ENCODE measurements around the gene SPATS2. TPM values are rescaled to one million over a fixed set of nuclear protein-coding genes. Genes with fewer than 3 reads are reported as not detected.

SPATS2 gene
- total RNA-seq, 1 experiment from 2014 or later: 43.1 TPM

DNA sequence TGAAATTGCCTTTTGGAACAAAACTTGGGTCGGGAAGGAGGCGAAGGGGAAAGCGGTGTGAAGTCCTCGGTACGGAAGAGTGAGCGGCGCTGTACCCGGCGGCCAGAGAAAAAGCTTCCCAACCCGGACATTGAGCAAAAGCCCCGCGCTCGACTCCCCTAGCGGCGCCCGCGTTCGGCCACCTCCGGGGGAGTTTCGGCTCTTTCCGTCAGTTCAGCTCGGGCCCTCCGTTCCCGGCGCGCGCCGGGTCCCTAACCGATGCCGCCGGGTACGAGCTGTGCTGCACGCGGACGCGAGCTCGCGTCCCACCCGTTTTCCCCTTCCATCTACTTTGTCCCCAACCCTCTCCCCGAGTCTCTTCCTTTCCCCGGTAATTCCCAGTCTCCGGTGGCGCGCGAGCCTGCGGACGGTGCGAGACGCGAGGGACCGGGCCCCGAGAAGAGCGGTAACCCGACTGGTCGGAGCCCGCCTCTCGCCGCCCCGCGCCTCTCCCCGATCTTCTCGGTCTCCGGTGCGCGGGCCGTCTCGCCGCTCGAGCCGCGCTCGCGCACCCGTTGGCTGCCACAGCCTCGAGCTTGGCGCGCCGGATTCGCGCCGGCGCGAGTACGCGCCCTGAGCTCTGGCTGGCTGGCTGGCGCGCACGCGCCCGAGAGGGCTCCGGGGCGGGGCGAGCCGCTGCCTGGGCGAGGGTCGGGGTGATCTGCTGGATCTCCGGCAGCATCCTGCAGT is 446 bp upstream of the SPATS2 start:
- Histone ChIP-seq H3K4me1 (peaks cover 17% of the 10 kb centered on the region), H3K9me3 (no peaks in the 10 kb centered on the region), H3K4me3 (ENCODE audit: low read depth, low read length) (peak overlapping the region; percentile 88), H3K27me3 (replicated peaks; ENCODE audit: control insufficient read depth, insufficient read depth, low read length) (no peaks in the 10 kb centered on the region), H3K36me3 (ENCODE audit: control insufficient read depth, insufficient read depth, low read length) (no peaks in the 10 kb centered on the region)
- H3K27ac Mint-ChIP-seq (ENCODE audit: unreplicated experiment): peak overlapping the region; percentile 38
- TSS peak; percentile 88 for BruUV-seq (replicated peaks)
- no peaks in the 10 kb centered on the region for H3K9me3 Mint-ChIP-seq (ENCODE audit: unreplicated experiment)
- peaks cover 19% of the 10 kb centered on the region for H3K36me3 Mint-ChIP-seq (ENCODE audit: insufficient read depth, unreplicated experiment)
- peak overlapping the region; percentile 75 for H3K4me3 Mint-ChIP-seq (ENCODE audit: unreplicated experiment)
- TF ChIP-seq, protein P1, sequence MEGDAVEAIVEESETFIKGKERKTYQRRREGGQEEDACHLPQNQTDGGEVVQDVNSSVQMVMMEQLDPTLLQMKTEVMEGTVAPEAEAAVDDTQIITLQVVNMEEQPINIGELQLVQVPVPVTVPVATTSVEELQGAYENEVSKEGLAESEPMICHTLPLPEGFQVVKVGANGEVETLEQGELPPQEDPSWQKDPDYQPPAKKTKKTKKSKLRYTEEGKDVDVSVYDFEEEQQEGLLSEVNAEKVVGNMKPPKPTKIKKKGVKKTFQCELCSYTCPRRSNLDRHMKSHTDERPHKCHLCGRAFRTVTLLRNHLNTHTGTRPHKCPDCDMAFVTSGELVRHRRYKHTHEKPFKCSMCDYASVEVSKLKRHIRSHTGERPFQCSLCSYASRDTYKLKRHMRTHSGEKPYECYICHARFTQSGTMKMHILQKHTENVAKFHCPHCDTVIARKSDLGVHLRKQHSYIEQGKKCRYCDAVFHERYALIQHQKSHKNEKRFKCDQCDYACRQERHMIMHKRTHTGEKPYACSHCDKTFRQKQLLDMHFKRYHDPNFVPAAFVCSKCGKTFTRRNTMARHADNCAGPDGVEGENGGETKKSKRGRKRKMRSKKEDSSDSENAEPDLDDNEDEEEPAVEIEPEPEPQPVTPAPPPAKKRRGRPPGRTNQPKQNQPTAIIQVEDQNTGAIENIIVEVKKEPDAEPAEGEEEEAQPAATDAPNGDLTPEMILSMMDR (IDR thresholded peaks at IDR 0.05; ENCODE audit: insufficient read depth in 1 of 2, low read depth in 1 of 2, low read length in 1 of 2, severe bottlenecking in 1 of 2, unreplicated experiment in 1 of 2): peak in 1 of 2 experiments; percentile 30
- intact Hi-C loops (cut with micrococcal nuclease; ENCODE audit: unreplicated experiment): loop anchor here (1.0 to 2.0 kb wide), 2 partner anchors 54 to 213 kb away; no protein-coding TSS in a partner anchor
- no peaks in the 10 kb centered on the region for H3K27me3 Mint-ChIP-seq (ENCODE audit: insufficient read depth, unreplicated experiment)
- CTCF ChIA-PET: interaction anchor here (0.5 to 2.4 kb wide), 28 partner anchors 8 to 614 kb away, joined by 3 to 46 read pairs (median 4); partner anchors contain the start of genes DNAJC22, PRPF40B, TMBIM6 and TROAP
- POLR2A ChIA-PET: interaction anchor here (0.5 to 2.3 kb wide), 40 partner anchors 9 to 1345 kb away, joined by 3 to 31 read pairs (median 5); partner anchors contain the start of genes C1QL4, DNAJC22, PRPF40B and PRPH
- no peaks in the 10 kb centered on the region for H3K4me1 Mint-ChIP-seq (ENCODE audit: low read depth, unreplicated experiment)
- peak; percentile 93 to 100 for DNase-seq

DNA sequence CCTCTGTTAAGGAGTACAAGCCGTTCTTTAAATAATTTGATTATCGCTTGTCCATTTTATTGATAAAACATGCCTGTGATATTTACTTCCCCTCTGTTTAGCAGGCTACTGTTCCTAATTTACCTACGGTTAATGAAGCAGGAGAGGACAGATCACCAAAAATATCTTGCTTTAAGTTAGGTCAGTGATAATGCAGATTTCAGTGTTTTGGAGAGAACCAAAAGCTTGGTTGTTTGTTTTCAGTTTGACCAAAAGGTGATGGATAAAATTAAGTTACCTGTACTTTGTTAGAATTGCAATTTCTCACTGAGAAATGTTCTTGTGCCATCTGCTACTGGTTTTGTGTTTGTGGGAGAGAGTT is 958 bp downstream of the SPATS2 start:
- H3K4me1 Mint-ChIP-seq (ENCODE audit: low read depth, unreplicated experiment): no peaks in the 10 kb centered on the region
- no peaks in the 10 kb centered on the region for H3K9me3 ChIP-seq
- peaks cover 2% of the 10 kb centered on the region for H3K36me3 ChIP-seq (ENCODE audit: control insufficient read depth, insufficient read depth, low read length)
- H3K36me3 Mint-ChIP-seq (ENCODE audit: insufficient read depth, unreplicated experiment): peaks cover 24% of the 10 kb centered on the region
- peak overlapping the region; percentile 88 for H3K4me3 ChIP-seq (ENCODE audit: low read depth, low read length)
- ChIA-PET CTCF (interaction anchor here (0.8 to 2.4 kb wide), 5 partner anchors 20 to 212 kb away, joined by 3 to 33 read pairs (median 9); partner anchors contain the start of gene TROAP), POLR2A (interaction anchor here (0.6 to 2.3 kb wide), 3 partner anchors 20 to 53 kb away, joined by 3 to 24 read pairs (median 20); partner anchors contain the start of gene DNAJC22)
- TF ChIP-seq, protein P1 (IDR thresholded peaks at IDR 0.05; ENCODE audit: insufficient read depth in 1 of 2, low read depth in 1 of 2, low read length in 1 of 2, severe bottlenecking in 1 of 2, unreplicated experiment in 1 of 2): no peak
- H3K4me1 ChIP-seq: peaks cover 17% of the 10 kb centered on the region
- H3K27me3 ChIP-seq (replicated peaks; ENCODE audit: control insufficient read depth, insufficient read depth, low read length): no peaks in the 10 kb centered on the region
- H3K27me3 Mint-ChIP-seq (ENCODE audit: insufficient read depth, unreplicated experiment): no peaks in the 10 kb centered on the region
- BruUV-seq (replicated peaks): TSS peak; percentile 44
- H3K4me3 Mint-ChIP-seq (ENCODE audit: unreplicated experiment): peak overlapping the region; percentile 75
- peak overlapping the region; percentile 38 for H3K27ac Mint-ChIP-seq (ENCODE audit: unreplicated experiment)
- DNase-seq: no peak
- intact Hi-C loops (cut with micrococcal nuclease; ENCODE audit: unreplicated experiment): no loop called here
- H3K9me3 Mint-ChIP-seq (ENCODE audit: unreplicated experiment): no peaks in the 10 kb centered on the region

DNA sequence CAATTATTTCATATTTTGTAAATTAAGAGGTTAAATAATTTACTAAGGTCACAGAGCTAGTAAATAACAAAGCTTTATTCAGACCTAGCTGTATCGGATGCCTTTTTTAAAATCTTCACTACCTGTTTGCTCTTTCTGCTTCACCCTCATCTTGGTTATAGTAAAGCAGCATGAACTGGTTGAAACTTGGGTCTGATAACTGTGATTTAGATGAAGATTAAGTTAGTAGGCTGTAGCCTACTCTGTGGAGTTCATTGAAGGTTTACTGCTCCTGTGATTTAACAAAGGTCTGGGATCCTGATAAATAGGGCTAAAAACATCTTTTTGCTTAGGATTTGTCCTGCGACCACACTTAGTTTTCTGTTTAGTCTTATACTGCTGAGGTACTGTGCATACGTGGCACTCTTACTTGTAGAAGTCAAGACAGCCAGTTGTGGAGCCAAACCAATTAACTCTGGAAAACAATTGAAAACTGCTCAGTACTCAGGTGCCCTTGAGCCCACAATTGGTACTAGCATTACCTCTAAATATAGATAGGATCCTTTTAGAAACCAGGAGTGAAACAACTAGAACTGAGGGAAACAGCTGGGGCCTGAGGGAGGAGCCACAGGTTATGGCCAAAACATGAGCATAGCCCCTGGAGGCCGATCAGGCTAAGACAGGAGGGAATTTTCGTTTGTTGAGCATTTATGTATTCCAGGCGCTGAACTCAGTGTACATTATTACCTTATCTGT is 2.3 kb downstream of the SPATS2 start:
- H3K4me1 ChIP-seq: peaks cover 17% of the 10 kb centered on the region
- no TSS peak for BruUV-seq (replicated peaks)
- H3K9me3 ChIP-seq: no peaks in the 10 kb centered on the region
- TF ChIP-seq, protein P1 (IDR thresholded peaks at IDR 0.05; ENCODE audit: insufficient read depth in 1 of 2, low read depth in 1 of 2, low read length in 1 of 2, severe bottlenecking in 1 of 2, unreplicated experiment in 1 of 2): peak; percentile 44
- POLR2A ChIA-PET: interaction anchor here (0.6 kb wide), 1 partner anchor 105 kb away, joined by 7 read pairs; no protein-coding TSS in a partner anchor
- DNase-seq: peak in 1 of 2 experiments; percentile 49
- H3K36me3 Mint-ChIP-seq (ENCODE audit: insufficient read depth, unreplicated experiment): peaks cover 24% of the 10 kb centered on the region
- H3K36me3 ChIP-seq (ENCODE audit: control insufficient read depth, insufficient read depth, low read length): peaks cover 2% of the 10 kb centered on the region
- intact Hi-C loops (cut with micrococcal nuclease; ENCODE audit: unreplicated experiment): no loop called here
- no peaks in the 10 kb centered on the region for H3K4me1 Mint-ChIP-seq (ENCODE audit: low read depth, unreplicated experiment)
- CTCF ChIA-PET: interaction anchor here (1.0 to 1.6 kb wide), 2 partner anchors 11 to 19 kb away, joined by 3 to 6 read pairs; no protein-coding TSS in a partner anchor
- no peaks in the 10 kb centered on the region for H3K27me3 Mint-ChIP-seq (ENCODE audit: insufficient read depth, unreplicated experiment)
- H3K4me3 ChIP-seq (ENCODE audit: low read depth, low read length): no peak overlapping the region
- H3K4me3 Mint-ChIP-seq (ENCODE audit: unreplicated experiment): no peak overlapping the region
- H3K27me3 ChIP-seq (replicated peaks; ENCODE audit: control insufficient read depth, insufficient read depth, low read length): no peaks in the 10 kb centered on the region
- no peak overlapping the region for H3K27ac Mint-ChIP-seq (ENCODE audit: unreplicated experiment)
- no peaks in the 10 kb centered on the region for H3K9me3 Mint-ChIP-seq (ENCODE audit: unreplicated experiment)
